ENCODE measurements around the gene NRARP.

GRCh38 chr9:137276473-137277328 is 25.4 kb downstream of the NRARP start:
- TF ChIP-seq CTCF (IDR thresholded peaks at IDR 0.05 in 2 of 3, conservative IDR thresholded peaks at IDR 0.05 in 1 of 3; ENCODE audit: control insufficient read depth in 2 of 3, extremely low read depth in 1 of 3, insufficient read depth in 1 of 3, low read depth in 3 of 3, low read length in 3 of 3) (no peak), NR2C2 (IDR thresholded peaks at IDR 0.05; ENCODE audit: borderline replicate concordance, control insufficient read depth, insufficient read length, low read depth) (no peak), HDAC6 (IDR thresholded peaks at IDR 0.05; ENCODE audit: unreplicated experiment) (no peak), EP300 (IDR thresholded peaks at IDR 0.05; ENCODE audit: borderline replicate concordance in 1 of 2, control insufficient read depth in 1 of 2, low read depth in 2 of 2, low read length in 2 of 2) (no peak), ZNF24 (IDR thresholded peaks at IDR 0.05) (no peak), PAX8 (IDR thresholded peaks at IDR 0.05) (no peak), RB1 (IDR thresholded peaks at IDR 0.05; ENCODE audit: borderline replicate concordance) (no peak)

All from GM12878 (cell line).